ENCODE results near the gene NUPR1.
A peak's percentile ranks its signal among the peaks of the same experiment; 100 is the strongest.
"Not testable (repeated sequence)": the region's sequence is repeated elsewhere in the genome, so short reads cannot be mapped to it uniquely, and the experiment has no call there.

The NUPR1 gene

GRCh38 chr16:28498666-28499381 lies 40.0 kb downstream of the NUPR1 start:
- DNase-seq (ENCODE audit: low read depth): no peak

GRCh38 chr16:28497861-28498599 lies 40.7 kb downstream of the NUPR1 start:
- DNase-seq (ENCODE audit: low read depth): no peak

GRCh38 chr16:28497386-28497785 lies 41.4 kb downstream of the NUPR1 start:
- DNase-seq (ENCODE audit: low read depth): no peak

DNA sequence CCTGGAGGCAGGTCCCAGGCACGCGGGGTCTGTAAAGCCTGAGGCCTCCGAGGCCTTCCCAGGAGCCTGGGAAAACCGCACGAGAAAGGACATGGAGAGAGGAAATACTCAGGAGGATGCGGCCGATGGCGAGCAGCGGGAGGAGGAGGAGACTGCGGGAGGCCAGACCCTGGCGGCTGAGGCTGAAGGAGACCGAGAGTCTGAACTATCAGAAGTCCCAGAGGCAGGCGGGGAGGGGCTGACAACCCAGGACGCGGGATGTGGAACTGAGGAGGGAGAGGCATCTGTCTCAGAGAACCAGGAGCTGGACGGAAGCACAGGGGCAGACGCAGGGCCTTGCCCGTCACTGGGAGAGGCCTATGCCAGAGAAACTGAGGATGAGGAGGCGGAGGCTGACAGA lies 41.9 kb downstream of the NUPR1 start:
- DNase-seq (ENCODE audit: low read depth): no peak

DNA sequence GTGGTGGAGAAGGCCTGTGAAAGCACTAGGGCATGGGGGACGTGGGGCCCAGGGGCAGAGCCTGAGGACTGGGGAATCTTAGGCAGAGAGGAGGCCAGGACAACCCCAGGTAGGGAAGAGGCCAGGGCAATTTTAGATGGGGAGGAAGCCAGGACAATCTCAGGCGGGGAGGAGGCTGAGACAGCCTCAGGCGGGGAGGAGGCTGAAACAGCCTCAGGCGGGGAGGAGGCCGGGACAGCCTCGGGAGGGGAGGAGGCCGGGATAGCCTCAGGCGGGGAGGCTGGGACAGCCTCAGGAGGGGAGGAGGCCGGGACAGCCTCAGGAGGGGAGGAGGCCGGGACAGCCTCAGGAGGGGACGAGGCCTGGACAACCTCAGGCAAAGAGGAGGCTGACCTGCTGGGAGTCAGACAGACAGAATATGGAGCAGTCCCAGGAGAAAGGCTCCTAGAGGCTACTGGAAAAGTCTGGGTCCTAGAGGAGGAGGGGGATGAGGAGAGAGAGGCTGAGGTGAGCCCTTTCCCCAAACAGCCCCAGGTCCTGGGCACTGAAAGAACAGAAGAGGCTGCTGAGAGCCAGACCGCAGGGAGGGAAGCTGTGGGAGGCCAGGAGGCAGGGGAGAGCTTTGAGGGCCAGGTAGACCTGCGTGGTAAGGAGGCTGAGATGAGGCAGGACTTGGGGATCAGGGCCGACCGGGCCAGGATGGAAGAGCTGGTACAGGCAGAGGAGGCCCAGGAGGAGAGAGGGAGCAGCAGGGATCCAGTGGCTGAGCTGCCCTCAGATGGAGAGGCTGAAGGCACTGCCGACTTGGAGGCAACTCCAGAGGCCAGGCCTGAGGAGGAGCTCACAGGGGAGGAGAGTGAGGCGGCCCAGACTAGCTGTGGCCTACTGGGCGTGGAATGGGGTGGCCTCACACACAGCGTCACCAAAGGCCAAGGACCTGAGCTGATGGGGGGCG lies 42.7 kb downstream of the NUPR1 start:
- no peak for DNase-seq (ENCODE audit: low read depth)

DNA sequence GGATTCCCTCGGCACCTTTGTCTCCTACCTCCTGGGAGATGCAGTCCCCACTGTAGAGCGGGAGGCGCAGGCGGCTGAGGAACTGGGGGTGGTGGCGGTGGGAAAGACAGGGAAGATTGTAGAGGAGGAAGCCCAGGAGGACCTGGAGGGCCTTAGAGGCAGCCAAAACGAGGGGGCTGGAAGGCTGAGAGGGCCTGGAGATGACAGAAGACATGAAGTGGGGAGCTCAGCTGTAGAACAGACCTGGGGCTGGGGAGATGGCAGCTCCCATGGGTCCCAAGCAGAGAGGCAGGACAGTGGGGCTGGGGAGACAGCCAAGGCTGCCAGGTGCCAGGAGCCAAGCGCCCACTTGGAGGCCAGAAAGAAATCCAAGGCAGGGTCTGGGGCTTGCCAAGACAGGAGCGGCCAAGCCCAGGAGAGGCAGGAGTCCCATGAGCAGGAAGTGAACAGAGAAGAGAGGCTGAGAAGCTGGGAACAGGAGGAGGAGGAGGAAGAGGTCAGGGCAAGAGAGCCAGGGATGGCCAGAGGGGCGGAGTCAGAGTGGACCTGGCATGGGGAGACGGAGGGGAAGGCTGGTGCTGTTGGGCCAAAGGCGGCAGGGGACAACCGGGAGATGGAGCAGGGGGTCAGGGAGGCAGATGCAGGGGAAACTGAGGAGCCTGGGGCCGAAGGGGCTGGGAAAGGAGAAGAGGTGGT lies 43.5 kb downstream of the NUPR1 start:
- DNase-seq (ENCODE audit: low read depth): no peak

GRCh38 chr16:28494121-28494851 lies 44.5 kb downstream of the NUPR1 start, which contains the start of gene APOBR:
Gene APOBR, plus strand, starts transcription at chr16:28494643. Its CDS starts 39 bp downstream, at chr16:28494682.
- peak; percentile 82 for DNase-seq (ENCODE audit: low read depth)

DNA sequence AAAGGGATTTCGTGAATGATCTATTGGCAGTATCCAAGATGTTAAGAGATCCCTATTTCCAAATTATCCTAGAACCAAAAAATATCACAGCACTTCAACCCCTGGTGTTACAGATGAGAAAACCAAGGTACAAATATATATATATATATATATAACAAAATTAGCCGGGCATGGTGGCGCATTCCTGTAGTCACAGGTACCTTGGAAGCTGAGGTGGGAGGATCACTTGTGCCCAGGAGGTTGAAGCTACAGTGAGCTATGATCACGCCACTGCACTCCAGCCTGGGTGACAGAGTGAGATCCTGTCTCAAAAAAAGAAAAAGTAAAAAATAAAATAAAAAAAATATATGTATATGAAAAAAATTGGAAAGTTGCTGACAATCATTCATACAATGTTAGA lies 46.3 kb downstream of the NUPR1 start:
- DNase-seq (ENCODE audit: low read depth): no peak

DNA sequence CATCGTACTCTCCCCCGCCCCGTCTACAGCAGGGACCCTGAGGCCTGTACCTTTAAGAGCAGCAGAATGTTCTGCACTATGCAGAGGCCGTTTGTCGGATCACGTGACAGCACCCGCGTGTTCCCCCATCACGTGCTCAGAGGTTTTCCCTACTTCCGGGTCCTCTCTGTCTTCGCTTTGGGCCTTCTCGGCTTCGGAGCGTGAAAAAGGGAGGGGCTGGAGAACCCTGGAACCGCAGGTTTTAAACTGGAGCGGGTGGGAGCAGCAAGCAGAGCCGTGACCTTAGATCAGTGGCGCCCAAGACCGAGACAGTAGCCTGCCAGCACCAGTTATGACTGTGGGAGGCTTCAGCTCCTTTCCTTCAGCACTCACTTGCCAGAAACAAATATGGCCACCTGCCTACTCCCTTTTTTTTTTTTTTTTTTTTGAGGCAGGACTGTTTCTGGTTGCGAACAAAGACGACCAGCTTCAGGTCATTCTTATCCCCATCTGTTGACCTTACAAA lies 46.8 kb downstream of the NUPR1 start, which contains the start of gene CLN3:
Gene CLN3 (minus strand): TSS at position 105 of the 505 bp plus-strand sequence. CDS start 315 bp downstream, outside the sequence.
- DNase-seq (ENCODE audit: low read depth): peak; percentile 82

- DNase-seq (ENCODE audit: low read depth): no peak
These were observed 47.4 kb downstream of the NUPR1 start for GRCh38 chr16:28491230-28491969.

DNA sequence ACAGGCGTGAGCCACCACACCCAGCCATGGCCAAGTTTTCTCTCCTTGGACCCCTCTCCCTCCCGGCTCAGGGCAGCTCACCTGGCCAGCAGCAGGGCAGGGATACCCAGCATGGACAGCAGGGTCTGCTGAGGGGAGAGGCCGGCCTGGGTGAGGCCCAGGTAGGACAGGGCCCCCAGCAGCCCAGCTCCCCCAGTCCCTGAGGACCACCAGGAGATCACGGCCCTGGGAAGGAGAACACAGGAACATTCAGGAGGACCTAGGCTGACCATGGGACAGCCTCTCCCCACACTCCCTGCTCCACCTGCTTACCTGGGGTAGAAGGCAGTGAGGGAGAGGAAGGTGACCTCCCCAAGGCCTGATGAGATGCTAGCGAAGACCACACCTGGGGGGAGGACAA lies 52.5 kb downstream of the NUPR1 start:
- DNase-seq (ENCODE audit: low read depth): no peak

GRCh38 chr16:28483361-28483760 lies 55.4 kb downstream of the NUPR1 start:
- DNase-seq (ENCODE audit: low read depth): not testable (repeated sequence)
